ENCODE data around the gene SIL1. TPM values are rescaled to one million over a fixed set of nuclear protein-coding genes. Genes with fewer than 3 reads are reported as not detected.
"Not testable (repeated sequence)": the region's sequence is repeated elsewhere in the genome, so short reads cannot be mapped to it uniquely, and the experiment has no call there.

SIL1 gene
- total RNA-seq, 1 donor from 2014 or later = 40.9 TPM

DNA sequence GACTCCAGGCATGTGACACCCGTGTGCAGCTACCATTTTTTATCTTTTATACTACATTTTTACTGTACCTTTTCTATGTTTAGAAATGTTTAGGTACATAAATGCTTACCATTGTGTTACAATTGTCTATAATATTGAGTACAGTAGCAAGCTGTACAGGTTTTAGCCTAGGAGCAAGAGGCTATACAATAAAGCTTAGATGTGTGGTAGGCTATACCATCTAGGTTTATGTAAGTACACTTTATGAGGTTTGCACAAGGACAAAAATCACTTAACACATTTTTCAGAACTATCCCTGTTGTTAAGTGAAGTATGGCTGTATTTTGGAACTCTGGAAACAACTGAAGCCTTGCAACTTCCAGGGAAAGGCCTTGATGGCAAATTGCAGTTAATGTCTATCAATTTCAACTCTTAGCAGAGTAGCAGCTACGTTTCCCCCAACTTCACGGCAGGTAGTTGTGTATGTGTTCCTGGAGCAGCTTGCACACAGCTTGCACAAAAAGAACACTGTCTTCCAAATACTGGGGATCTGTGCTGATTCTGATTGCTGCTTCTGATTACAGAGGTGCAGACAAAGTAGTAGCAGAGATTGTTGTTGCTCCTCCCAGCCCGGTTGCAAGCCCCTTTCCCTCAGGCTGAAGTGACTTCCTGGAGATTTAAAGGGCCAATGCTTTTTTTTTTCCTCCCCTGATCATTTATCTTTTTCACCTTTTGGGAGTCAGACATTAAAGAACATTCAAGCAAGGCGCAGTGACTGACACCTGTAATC is 30.0 kb downstream of the SIL1 start:
- Mint-ChIP-seq H3K9me3 (peaks cover 10% of the 10 kb centered on the region), H3K4me3 (peak overlapping the region; percentile 35), H3K36me3 (peaks cover 6% of the 10 kb centered on the region), H3K4me1 (ENCODE audit: unreplicated experiment) (peaks cover 25% of the 10 kb centered on the region), H3K27ac (peak overlapping the region; percentile 46), H3K27me3 (no peaks in the 10 kb centered on the region)
- TF ChIP-seq, protein P1, sequence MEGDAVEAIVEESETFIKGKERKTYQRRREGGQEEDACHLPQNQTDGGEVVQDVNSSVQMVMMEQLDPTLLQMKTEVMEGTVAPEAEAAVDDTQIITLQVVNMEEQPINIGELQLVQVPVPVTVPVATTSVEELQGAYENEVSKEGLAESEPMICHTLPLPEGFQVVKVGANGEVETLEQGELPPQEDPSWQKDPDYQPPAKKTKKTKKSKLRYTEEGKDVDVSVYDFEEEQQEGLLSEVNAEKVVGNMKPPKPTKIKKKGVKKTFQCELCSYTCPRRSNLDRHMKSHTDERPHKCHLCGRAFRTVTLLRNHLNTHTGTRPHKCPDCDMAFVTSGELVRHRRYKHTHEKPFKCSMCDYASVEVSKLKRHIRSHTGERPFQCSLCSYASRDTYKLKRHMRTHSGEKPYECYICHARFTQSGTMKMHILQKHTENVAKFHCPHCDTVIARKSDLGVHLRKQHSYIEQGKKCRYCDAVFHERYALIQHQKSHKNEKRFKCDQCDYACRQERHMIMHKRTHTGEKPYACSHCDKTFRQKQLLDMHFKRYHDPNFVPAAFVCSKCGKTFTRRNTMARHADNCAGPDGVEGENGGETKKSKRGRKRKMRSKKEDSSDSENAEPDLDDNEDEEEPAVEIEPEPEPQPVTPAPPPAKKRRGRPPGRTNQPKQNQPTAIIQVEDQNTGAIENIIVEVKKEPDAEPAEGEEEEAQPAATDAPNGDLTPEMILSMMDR (conservative IDR thresholded peaks at IDR 0.05) = no peak
- DNase-seq (ENCODE audit: extremely low spot score, unreplicated experiment) = no peak

DNA sequence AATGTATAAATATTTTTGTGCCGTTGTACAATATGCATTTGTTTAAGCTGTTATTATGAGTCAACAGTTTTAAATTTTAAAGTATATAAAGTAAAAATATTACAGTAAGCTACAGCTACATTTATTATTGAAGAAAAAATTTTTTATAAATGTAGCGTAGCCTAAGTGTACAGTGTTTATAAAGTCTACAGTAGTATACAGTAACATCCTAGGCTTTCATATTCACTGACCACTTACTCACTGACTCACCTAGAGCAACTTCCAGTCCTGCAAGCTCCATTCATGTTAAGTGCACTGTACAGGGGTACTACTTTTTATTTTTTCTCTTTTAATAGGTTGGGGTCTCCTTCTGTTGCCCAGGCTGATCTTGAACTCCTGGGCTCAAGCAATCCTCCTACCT is 30.6 kb downstream of the SIL1 start:
- peak overlapping the region; percentile 46 for H3K27ac Mint-ChIP-seq
- peaks cover 30% of the 10 kb centered on the region for H3K4me1 Mint-ChIP-seq (ENCODE audit: unreplicated experiment)
- H3K36me3 Mint-ChIP-seq = peaks cover 9% of the 10 kb centered on the region
- TF ChIP-seq, protein P1 (conservative IDR thresholded peaks at IDR 0.05) = no peak
- peaks cover 14% of the 10 kb centered on the region for H3K9me3 Mint-ChIP-seq
- no peaks in the 10 kb centered on the region for H3K27me3 Mint-ChIP-seq
- DNase-seq (ENCODE audit: extremely low spot score, unreplicated experiment) = no peak
- no peak overlapping the region for H3K4me3 Mint-ChIP-seq

DNA sequence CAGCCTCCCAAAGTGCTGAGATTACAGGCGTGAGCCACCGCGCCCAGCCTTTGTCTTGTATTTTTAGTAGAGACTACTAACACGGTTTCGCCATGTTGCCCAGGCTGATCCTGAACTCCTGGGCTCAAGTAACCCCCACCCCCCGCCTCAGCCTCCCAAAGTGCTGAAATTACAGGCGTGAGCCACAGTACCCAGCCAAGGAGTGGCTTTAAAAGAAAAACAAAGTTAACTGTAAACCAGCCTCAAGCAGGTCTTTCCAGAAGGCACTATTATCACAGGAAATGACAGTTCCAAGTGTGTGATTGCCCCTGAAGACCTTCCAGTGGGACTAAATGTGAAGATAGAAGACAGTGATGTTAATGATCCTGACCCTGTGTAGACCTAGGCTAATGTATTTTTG is 31.1 kb downstream of the SIL1 start:
- TF ChIP-seq, protein P1 (conservative IDR thresholded peaks at IDR 0.05) = no peak
- Mint-ChIP-seq H3K36me3 (peaks cover 9% of the 10 kb centered on the region), H3K27me3 (no peaks in the 10 kb centered on the region), H3K9me3 (peaks cover 15% of the 10 kb centered on the region), H3K4me3 (no peak overlapping the region), H3K27ac (peak overlapping the region; percentile 72), H3K4me1 (ENCODE audit: unreplicated experiment) (peaks cover 35% of the 10 kb centered on the region)
- DNase-seq (ENCODE audit: extremely low spot score, unreplicated experiment) = no peak

DNA sequence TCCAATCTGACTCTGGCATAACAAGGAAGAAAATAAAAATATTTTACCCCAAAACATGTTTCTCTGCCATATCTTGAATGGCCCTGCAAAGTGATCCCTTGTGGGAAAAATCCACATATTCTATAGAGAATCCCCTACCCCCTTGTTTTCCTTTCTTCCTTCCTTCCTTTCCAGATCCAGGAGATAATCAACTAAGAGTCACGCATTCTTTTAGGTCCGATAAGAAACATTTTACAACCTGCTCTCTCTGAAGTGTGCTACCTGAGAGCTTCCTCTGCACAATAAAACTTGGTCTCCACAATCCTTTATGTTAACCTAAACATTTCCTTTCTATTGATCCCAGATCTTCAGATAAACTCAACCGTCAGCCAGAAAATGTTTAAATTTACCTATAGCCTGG is 33.3 kb downstream of the SIL1 start:
- H3K27ac Mint-ChIP-seq; H3K36me3 Mint-ChIP-seq; H3K4me3 Mint-ChIP-seq; DNase-seq (ENCODE audit: extremely low spot score, unreplicated experiment); H3K9me3 Mint-ChIP-seq; H3K27me3 Mint-ChIP-seq: not testable (repeated sequence)
- H3K4me1 Mint-ChIP-seq (ENCODE audit: unreplicated experiment) = peaks cover 42% of the 10 kb centered on the region

DNA sequence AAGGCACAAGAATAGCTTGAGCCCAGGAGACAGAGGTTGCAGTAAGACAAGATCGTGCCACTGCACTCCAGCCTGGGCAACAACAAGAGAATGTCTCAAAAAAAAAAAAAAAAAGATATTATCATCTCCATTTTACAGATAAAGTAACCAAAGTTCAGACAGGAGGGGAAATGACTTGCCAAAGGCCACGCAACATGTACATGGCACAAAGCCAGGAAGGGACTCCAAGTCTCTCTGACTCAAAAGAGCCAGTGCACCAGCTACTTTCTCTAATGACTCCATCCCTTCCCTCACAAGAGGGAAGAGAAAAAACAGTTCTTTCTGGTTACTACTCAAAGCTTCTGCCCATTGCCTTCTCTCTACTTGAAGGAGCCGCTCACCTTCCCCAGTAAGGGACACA is 34.1 kb downstream of the SIL1 start:
- H3K9me3 Mint-ChIP-seq = peaks cover 9% of the 10 kb centered on the region
- H3K27me3 Mint-ChIP-seq = no peaks in the 10 kb centered on the region
- TF ChIP-seq, protein P1 (conservative IDR thresholded peaks at IDR 0.05) = no peak
- no peak overlapping the region for H3K27ac Mint-ChIP-seq
- peaks cover 50% of the 10 kb centered on the region for H3K4me1 Mint-ChIP-seq (ENCODE audit: unreplicated experiment)
- H3K36me3 Mint-ChIP-seq = peaks cover 4% of the 10 kb centered on the region
- no peak for DNase-seq (ENCODE audit: extremely low spot score, unreplicated experiment)
- no peak overlapping the region for H3K4me3 Mint-ChIP-seq

DNA sequence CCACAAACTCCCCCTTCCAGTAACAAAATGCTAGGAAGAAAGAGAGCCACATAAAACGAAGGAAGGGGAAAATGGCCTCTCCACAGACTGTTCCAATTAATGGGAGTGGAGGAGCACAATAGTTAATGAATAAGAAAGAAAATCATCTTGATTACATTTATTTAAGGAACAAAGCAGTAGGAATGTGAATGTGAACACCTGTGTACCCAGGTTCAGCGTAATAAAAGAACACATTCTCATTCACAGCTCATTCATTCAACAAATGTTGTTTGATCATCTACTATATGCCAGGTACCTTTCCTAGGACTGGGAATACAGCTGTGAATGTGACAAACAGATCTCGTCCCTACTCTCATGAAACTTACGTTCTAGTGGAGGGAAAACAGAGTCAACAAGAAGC is 35.7 kb downstream of the SIL1 start:
- Mint-ChIP-seq H3K27ac (peak overlapping the region; percentile 13), H3K4me1 (ENCODE audit: unreplicated experiment) (peaks cover 55% of the 10 kb centered on the region), H3K36me3 (peaks cover 4% of the 10 kb centered on the region), H3K9me3 (peaks cover 9% of the 10 kb centered on the region), H3K27me3 (no peaks in the 10 kb centered on the region), H3K4me3 (no peak overlapping the region)
- TF ChIP-seq, protein P1 (conservative IDR thresholded peaks at IDR 0.05) = no peak
- no peak for DNase-seq (ENCODE audit: extremely low spot score, unreplicated experiment)

Measured in type B pancreatic cell (in vitro differentiated cells).